Esophagus squamous epithelium (tissue), 4 donors: ENCODE results near the gene CTSO.

Experiments used
- POLR2A ChIP-seq, 4 donors: fragments of 450-650 bp; IDR thresholded peaks; one replicate each; pipeline ENCODE4 v1.6.1; 2017; ENCODE audit warnings: antibody characterized with exemption in 4 of 4, mild to moderate bottlenecking in 4 of 4, moderate library complexity in 3 of 4
- TF ChIP-seq, protein P1 (sequence below), 6 experiments: fragments of 450-650 bp in 4 of 6; fragments of 200-600 bp in 2 of 6; sonication (generic) in 2 of 6; IDR thresholded peaks; one replicate each; pipeline ENCODE4 v1.5.1; 2016 to 2019; ENCODE audit warnings: antibody characterized with exemption in 6 of 6, mild to moderate bottlenecking in 4 of 6, moderate library complexity in 4 of 6

DNA sequence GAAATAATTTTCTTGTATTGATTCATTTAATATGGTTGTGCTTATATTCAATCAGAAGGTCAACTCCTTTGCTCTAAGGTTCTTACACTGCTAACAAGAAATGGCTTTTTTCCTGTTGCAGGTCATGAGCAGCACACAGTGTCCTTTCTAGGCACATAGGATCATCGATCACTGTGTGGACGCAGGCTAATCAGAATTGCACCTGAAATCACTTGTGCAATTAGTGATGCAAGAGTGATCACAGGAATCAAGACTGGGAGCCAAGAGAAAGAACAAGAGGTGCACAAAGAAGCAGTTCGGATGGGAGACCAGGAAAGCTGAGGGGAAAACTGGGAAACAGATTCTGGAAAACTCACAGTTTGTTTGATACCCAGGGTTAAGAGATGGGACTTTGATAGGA lies 29.0 kb downstream of the CTSO start:
- TF ChIP-seq, protein P1, sequence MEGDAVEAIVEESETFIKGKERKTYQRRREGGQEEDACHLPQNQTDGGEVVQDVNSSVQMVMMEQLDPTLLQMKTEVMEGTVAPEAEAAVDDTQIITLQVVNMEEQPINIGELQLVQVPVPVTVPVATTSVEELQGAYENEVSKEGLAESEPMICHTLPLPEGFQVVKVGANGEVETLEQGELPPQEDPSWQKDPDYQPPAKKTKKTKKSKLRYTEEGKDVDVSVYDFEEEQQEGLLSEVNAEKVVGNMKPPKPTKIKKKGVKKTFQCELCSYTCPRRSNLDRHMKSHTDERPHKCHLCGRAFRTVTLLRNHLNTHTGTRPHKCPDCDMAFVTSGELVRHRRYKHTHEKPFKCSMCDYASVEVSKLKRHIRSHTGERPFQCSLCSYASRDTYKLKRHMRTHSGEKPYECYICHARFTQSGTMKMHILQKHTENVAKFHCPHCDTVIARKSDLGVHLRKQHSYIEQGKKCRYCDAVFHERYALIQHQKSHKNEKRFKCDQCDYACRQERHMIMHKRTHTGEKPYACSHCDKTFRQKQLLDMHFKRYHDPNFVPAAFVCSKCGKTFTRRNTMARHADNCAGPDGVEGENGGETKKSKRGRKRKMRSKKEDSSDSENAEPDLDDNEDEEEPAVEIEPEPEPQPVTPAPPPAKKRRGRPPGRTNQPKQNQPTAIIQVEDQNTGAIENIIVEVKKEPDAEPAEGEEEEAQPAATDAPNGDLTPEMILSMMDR (IDR thresholded peaks at IDR 0.05): no peak
- no peak for TF ChIP-seq POLR2A (IDR thresholded peaks at IDR 0.05)
